GM19328 (cell line): ENCODE results near the gene KIF4B.
"Not testable (repeated sequence)": the region's sequence is repeated elsewhere in the genome, so short reads cannot be mapped to it uniquely, and the experiment has no call there.

Source experiments
- ATAC-seq: cut with Tn5 transposase; IDR thresholded peaks from one replicate; pipeline ENCODE4 v1.9.1; 2021; ENCODE audit warnings: mild to moderate bottlenecking, moderate library complexity; ENCODE audit not compliant: unreplicated experiment

Gene KIF4B, protein sequence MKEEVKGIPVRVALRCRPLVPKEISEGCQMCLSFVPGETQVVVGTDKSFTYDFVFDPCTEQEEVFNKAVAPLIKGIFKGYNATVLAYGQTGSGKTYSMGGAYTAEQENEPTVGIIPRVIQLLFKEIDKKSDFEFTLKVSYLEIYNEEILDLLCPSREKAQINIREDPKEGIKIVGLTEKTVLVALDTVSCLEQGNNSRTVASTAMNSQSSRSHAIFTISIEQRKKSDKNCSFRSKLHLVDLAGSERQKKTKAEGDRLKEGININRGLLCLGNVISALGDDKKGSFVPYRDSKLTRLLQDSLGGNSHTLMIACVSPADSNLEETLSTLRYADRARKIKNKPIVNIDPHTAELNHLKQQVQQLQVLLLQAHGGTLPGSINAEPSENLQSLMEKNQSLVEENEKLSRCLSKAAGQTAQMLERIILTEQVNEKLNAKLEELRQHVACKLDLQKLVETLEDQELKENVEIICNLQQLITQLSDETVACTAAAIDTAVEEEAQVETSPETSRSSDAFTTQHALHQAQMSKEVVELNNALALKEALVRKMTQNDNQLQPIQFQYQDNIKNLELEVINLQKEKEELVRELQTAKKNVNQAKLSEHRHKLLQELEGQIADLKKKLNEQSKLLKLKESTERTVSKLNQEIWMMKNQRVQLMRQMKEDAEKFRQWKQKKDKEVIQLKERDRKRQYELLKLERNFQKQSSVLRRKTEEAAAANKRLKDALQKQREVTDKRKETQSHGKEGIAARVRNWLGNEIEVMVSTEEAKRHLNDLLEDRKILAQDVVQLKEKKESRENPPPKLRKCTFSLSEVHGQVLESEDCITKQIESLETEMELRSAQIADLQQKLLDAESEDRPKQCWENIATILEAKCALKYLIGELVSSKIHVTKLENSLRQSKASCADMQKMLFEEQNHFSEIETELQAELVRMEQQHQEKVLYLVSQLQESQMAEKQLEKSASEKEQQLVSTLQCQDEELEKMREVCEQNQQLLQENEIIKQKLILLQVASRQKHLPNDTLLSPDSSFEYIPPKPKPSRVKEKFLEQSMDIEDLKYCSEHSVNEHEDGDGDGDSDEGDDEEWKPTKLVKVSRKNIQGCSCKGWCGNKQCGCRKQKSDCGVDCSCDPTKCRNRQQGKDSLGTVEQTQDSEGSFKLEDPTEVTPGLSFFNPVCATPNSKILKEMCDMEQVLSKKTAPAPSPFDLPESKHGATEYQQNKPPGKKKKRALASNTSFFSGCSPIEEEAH

DNA sequence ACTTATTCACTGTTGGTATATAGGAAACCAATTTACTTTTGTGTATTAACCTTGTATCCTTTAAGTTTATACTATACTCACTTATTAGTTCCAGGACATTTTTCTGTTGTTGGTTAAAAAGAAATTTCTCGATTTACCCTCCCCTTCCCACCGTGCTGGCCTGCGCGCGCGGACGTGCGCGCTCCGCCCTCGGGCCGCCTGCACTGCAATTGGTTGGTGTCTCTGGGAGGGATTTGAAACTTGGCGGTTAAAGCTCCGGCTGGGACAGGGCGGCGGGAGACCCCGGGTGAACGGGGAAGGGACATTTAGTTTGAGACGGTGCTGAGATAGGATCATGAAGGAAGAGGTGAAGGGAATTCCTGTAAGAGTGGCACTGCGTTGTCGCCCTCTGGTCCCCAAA lies at the start of gene KIF4B:
Gene KIF4B, plus strand, starts transcription at position 230 of the 400 bp plus-strand sequence. Its CDS starts 105 bp downstream, at position 335.
- no peak for ATAC-seq

DNA sequence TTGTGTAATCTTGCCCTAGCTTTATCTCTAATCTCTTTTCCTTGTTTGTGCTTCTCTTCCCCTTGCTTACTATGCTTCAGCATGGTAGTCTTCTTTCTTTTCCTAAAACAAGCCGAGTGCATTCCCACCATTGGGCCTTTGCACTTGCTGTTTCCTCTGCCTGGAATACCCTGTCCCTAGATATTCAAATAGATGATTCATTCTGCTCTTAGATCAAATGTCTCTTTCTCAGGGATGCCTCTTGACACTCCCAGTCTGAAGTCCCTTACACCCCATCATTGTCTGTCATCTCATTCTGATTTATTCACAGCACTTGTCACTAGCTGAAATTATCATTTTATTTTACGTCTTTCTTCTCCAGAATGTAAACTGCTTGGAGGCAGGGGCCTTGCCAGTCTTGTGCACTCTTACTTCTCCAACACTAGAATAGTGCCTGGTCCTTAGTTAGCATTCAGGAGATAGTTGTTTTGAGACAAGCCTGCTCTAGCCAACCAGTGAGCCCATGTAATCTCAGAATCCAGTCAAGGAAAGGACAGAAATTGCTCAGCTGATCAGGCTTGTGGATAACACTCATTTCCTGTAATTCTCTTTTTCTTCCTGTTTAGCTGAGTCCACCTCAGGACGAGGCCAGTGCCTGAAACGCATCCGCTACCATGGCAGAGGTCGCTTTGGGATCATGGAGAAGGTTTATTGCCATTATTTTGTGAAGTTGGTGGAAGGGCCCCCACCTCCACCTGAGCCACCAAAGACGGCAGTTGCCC lies 47.3 kb upstream of the KIF4B start:
- no peak for ATAC-seq

DNA sequence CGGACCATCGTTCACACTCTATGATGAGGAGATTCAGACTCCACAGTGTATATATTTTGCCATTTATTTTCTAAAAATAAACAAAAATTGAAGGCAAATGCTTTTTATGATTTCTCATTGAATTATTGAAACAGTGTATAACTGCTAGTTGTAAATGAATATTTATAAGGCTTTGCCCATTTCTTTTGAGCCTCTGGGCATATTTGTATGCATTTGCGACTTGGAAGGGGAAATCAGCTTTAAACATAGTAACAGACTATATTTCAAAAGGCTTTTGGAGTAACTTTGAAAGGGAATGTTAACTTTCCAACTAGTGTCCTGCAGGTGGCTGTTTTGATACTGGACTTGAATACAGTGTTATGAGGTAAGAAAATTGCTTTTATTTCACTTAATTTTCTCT lies 46.7 kb upstream of the KIF4B start:
- ATAC-seq = no peak

DNA sequence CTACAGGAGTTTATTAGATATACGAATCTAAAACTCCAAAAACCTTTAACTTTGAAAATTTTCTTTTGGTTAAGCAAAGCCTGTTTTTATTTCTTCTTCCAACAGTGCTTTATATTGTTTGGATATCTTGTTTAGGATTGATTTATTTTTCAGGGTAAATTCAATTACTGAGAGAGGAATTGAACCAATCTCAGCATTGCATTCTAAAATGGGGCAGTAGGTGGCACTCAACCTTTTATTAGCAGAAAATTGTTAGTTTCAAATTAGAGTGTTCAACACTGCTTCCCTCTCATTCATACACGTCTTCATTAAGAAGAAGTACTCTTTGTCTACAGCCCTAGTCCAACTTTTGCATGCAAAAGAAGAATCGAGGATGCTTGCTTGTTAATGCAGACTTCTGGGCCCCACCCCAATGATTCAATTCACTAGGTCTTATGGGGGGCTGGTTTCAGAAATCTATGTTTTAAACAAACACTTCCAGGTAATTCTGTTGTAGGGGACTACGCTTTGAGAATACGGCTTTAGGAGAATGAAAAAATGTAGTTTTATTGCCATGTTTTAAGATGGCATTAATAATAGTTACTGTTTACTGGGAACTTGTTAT lies 46.0 kb upstream of the KIF4B start:
- ATAC-seq = no peak

DNA sequence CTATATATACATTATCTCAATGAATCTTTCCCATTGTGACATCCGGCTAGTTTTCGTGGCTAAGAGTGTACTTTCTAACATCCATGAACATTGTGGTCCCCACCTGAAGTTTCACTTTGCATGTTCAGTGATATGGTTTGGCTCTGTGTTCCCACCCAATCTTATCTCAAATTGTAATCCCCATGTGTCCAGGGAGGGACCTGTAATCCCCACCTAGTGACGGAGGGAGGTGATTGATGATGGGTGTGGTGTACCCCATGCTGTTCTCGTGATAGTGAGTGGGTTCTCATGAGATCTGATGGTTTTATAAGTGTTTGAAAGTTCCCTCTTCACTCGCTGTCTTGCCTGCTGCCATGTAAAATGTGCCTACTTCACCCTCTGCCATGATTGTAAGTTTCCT lies 44.6 kb upstream of the KIF4B start:
- ATAC-seq = no peak

DNA sequence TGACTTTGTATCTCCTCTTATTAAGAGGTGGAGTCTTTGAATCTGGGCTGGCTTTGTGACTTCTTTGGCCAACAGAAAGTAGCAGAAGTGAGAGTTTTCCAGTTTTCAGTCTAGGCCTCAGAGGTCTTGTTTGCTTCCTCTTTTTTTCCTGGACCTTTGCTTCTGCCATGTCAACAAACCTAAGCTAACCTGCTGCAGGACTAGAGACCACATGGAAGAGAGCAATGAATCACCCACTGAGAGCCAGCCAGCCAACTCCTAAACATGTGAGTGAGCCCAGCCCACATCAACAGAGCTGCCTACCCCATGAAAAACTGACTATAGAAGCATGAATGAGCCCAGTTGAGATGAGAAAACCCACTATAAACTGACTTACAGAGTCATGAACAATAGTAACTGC lies 42.8 kb upstream of the KIF4B start:
- ATAC-seq = no peak

DNA sequence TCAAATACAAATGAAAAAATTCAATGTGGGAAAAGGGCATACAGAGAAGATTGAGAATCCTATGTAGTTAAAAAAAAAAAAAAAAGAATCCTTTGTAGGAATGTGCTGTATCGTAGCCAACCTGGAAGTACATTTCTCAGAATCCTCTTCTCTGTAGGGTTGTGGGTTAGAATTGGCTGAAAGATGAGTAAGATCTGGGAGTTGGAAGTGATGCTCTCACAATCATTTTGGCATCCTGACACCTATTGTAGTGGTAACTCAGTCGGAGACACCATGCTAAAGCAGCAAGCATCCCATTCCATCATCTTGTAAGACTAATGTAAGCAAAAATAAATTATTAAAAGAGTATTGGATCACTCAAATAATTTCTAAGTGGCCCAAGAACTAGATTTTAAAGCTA lies 42.1 kb upstream of the KIF4B start:
- no peak for ATAC-seq

DNA sequence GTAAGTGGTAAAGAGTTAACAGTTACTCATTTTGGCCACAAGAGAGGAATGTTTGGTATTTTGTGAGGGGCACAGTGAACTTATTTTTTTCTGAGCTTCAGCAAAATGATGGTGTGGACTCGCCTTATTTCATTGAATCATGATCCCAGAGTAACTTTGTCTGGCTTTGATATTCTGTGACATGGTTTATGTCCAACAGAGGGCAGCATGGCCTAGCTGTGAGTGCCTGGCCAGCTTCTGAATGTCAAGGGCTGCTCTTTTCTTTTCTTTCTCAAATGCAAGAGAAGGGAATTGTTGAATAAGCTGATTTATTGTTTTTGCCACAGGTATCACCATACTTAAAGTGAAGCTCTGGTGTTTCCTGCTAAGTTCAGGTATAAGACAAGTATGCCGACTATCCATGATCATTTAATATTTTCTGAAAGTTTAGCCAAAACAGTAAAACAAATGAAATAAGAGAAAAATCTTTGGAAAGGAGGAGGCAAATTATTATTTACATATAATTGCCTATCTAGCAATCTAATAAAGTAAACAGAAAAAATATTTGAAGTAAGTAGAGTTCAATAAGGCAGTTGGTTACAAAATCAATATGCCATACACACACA lies 41.0 kb upstream of the KIF4B start:
- no peak for ATAC-seq

DNA sequence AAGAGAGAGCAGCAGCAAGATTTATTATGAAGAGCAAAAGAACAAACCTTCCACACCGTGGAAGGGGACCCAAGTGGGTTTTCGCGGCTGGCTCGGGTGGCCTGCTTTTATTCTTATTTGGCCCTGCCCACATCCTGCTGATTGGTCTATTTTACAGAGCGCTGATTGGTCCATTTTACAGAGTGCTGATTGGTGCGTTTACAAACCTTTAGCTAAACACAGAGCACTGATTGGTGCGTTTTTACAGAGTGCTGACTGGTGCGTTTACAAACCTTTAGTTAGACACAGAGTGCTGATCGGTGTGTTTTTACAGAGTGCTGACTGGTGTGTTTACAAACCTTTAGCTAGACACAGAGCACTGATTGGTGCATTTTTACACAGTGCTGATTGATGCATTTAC lies 37.5 kb upstream of the KIF4B start:
- not testable (repeated sequence) for ATAC-seq

DNA sequence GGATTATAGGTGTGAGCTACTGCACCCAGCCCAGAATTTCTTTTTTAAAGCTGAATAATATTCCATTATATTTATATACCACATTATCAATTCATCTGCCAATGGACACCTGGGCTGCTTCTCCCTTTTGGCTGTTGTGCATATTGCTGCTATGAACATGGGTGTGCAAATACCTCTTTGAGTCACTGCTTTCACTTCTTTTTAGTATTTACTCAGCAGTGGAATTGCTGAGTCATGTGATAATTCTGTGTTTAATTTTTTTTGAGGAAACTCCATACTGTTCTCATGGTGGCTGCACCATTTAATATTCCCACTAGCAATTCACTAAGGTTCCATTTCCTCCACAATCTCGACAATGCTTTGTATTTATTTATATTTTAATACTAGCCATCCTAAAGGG lies 36.1 kb upstream of the KIF4B start:
- ATAC-seq = no peak

DNA sequence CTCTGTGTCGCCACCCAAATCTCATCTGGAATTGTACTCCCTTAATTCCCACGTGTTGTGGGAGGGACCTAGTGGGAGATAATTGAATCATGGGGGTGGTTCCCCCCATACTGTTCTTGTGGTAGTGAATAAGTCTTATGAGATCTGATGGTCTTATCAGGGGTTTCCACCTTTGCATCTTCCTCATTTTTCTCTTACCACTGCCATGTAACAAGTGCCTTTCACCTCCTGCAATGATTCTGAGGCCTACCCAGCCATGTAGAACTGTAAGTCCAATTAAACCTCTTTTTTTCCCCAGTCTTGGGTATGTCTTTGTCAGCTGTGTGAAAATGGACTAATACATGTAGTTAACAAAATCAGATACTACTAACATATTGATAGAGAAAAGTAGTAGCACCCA lies 35.3 kb upstream of the KIF4B start:
- not testable (repeated sequence) for ATAC-seq

DNA sequence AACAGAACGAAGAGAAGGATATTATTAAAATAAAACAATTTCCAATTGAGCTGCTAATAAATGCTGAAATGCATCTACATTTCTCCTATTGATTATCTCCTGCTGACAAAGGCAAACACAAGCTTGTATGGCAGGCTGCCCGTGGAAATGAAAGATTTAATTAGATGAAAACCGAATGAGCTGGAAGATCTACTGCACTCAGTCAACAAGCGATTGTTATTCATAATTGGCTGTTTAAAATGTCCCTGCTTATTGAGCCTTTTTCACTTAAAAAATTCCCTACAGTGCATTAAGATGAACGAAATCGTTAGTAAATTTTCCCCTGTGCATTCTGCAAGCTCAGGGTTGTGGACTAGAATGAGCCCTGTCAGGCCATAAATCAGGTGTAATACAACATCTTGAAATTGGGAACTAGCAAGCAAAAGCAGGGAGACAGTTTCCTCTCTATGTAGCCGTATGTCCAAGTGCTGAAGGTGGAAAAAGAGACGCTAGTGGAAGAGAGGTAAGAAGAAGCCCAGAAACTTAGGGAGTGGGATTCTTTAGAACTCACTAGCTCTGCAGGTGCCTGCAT lies 28.5 kb upstream of the KIF4B start:
- ATAC-seq = no peak

DNA sequence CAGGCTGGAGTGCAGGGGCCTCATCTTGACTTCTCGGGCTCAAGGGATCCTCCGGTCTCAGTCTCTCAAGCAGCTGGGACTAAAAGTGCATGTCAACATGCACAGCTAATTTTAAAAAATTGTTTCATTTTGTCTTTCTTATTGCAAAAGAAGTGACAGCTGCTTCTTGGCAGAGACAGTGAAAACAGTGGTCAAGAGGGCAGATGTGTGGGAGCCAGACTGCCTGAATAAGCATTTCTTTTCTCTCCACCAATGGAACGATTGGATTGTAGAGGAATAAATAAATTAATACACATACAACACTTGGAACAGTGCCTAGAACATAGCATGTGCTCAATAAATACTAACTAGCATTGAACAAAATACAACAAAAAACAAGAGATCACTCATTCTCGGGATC lies 27.4 kb upstream of the KIF4B start:
- no peak for ATAC-seq

DNA sequence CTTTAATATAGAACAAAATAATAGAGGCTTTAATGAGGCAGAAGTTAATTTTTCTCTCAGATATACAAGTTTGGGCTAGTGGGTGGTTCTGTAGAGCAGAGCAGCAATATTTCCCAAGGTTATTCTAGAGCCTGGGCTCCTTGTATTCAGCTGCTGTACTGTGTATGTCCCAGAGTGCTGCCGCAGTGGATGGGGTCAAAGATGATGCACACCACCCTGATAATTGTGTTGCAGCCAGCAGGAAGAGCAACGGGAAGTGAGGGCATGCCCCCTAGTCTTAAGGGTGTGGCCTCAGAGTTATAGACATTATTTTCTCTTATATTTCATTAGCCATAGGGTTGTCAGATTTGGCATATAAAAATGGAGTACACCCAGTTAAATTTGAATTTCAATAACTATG lies 23.9 kb upstream of the KIF4B start:
- no peak for ATAC-seq

DNA sequence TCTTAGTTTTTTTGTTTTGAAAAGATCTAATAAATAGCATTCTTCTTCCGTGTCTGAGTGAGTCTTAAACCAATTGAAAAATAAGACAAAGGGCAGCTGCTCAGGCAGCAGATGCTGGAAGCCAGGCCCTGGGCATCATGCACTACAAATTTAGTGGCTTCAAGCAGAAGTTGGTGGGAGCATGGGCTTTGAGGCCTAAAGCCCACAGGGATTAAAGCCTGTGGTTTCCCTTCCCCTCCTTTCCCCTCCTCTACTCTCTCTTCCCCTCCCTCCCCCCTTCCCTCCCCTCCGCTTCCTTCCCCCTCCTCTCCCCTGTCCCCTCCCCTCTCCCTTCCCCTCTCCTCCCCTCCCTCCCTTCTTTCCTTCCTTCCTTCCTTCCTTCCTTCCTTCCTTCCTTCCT lies 20.1 kb upstream of the KIF4B start:
- ATAC-seq = no peak

DNA sequence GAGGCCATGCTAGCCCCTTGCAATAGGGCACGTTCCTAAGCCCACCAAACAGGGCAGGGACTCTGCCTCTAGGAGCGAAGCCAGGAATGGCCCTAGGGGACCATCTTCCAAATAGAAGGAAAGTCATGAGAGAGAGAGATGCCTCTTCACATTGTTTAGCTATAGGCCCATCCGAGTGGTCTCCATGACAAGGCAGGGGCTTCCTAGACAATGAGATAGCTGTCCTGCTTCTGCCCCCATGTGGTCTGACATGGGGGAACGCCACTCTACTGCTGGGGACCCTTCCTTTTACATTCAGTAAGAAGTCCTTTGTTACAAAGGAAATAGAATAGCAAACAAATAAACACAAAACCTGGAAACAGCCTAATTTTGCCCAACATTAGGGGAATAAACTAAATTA lies 17.9 kb upstream of the KIF4B start:
- ATAC-seq = no peak

DNA sequence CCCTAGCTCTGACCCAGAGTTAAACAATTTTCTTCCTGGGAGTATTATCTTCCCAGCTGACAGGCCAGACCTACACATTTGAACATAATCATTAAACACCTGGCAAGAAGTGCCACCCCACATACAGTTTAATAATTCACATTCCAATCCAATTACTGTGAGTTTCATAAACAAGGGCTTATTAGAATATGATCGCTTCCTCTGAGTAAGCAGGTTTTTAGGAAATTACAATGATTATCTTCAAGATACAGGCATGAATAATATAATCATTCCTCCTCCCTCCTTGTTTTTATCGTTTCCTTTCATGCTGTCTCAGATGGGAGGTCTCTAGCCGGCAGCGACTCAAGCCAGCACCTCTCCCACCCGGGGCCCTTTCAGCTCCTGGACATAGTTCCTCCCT lies 15.8 kb upstream of the KIF4B start:
- ATAC-seq = no peak

DNA sequence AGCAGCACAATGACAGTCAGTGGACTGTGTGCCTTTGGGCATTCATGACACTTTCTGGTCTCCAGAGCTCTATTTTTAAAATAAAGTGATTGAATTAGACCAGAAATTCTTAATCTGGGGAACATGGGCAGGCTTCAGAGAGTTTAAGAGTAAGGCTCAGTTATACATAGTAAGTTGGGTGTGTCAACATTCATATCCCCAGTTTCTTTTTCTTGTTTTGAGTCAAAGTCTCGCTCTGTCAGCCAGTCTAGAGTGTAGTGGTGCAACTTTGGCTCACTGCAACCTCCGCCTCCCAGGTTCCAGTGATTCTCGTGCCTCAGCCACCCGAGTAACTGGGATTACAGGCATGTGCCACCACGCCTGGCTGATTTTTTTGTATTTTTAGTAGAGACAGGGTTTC lies 13.7 kb upstream of the KIF4B start:
- no peak for ATAC-seq

DNA sequence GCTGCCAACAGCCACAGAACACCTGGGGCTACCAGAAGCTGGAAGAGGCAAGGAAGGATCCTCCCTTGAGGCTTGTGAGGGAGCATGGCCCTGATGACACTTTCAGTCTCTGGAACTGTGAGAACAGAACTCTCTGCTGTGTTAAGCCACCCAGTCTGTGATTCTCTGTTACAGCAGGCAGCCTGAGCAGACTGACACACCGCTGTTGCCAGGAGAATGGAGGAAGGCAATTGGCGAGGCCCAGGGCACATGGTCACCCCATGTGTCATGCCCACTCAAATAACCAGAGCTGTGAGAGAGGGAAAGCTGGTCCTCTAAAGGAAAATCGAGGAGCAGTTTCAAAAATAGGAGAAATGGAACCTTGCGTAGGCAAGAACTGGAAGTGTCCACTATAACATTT lies 12.0 kb upstream of the KIF4B start:
- no peak for ATAC-seq

DNA sequence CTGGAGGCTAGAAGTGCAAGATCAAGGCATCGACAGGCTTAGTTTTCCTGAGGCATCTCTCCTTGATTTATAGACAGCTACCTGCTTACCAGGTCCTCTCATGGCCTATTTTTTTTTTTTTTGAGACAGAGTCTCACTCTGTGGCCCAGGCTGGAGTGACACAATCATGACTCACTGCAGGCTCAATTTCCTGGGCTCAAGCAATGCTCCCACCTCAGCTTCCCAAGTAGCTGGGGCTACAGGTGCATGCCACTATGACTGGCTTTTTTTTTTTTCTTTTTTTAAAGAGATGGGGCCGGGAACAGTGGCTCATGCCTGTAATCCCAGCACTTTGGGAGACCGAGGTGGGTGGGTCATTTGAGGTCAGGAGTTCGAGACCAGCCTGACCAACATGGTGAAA lies 10.8 kb upstream of the KIF4B start:
- not testable (repeated sequence) for ATAC-seq
